Measurements from ENCODE around the gene SESTD1.
"Not testable (repeated sequence)": the region's sequence is repeated elsewhere in the genome, so short reads cannot be mapped to it uniquely, and the experiment has no call there.

Gene SESTD1

DNA sequence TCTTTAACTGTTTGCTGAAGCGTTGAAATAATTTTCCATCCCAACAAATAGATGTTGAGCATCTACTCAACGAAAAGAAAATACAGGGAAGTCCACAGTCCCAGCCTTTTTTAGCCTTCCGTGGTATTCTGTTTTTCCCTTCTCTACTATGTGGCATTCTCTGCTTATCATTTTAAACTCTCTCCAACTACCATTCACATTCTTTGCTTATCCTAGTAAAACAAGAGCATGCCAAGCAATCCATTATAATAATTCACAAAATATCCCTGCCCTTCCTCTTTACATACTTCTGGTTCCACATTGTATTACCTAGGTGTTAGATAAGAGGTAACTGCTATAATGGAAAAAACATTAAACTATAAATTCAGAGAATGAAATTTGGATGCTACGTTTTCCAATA, 1.6 kb upstream of the SESTD1 start:
- DNase-seq: no peak

GRCh38 chr2:179265082-179265510, 464 bp upstream of the SESTD1 start:
- no peak for DNase-seq

DNA sequence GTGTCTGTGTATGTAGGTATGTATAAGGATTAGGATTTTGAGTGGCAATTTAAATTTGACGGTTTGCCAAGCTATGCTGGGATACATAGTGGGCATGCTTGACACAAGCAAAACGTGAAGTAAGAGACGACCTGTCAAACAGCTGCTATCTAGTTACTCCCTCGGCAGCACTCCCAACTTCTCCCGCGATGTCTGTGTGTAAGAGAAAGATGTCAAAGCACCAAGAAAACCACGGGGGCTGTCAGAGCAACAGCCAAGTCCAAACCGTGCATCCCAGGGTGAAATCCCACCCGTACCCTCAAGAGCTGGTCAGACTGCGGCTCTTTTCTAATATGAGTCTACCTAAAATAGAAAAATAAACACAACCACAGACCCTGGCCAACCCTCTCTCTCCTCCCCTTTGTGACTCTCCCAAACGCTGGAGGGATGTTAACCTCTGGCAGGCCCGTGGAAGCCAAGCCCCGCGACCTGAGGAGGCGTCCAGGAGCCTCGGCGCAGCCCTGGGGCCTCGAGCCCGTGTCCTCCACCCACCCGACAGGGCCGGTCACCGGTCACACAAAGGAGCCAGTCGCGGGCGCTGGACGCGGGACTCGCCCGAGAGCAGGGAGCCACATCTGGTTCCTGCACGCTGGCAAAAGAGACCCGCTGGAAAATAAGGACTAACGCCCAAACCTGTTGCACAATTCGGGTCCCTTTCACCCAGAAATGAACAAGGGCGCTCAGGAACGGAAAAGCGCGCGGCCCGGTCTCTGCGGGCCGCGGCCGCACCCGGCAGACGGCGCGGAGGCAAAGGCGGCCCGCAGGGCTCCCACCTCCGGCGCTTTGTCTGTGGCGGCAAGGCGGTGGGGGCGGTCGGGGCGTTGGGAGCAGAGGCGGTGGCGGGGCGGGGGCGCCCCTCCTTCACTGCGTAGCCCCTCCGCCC, 925 bp downstream of the SESTD1 start:
- DNase-seq: peak; percentile 72

- DNase-seq: no peak
Measured at GRCh38 chr2:179263015-179263414, 1.6 kb downstream of the SESTD1 start.

DNA sequence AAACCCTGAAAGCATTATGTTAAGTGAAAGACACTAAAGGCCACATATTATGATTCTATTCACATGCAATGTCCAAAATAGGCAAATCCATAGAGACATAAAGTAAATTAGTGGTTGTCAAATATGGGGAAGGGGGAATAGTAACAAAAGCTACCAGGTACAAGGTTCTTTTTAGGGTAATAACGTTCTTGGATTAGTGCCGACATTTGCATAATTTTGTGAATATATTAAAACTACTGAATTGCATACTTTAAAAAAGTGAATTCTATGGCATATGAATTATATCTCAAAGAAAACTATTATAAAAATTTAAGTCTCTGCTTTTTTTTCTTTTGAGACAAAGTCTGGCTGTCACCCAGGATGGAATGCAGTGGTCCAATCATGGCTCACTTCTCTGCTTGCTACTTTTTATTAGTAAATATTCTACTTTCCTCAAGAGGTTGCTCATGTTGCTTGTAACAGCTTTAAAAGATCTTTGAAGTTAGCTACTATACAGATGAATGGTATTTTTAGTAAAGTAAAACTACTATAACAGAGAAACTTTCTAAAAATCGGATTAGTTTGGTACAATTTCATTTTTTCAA, 2.5 kb downstream of the SESTD1 start:
- no peak for DNase-seq

DNA sequence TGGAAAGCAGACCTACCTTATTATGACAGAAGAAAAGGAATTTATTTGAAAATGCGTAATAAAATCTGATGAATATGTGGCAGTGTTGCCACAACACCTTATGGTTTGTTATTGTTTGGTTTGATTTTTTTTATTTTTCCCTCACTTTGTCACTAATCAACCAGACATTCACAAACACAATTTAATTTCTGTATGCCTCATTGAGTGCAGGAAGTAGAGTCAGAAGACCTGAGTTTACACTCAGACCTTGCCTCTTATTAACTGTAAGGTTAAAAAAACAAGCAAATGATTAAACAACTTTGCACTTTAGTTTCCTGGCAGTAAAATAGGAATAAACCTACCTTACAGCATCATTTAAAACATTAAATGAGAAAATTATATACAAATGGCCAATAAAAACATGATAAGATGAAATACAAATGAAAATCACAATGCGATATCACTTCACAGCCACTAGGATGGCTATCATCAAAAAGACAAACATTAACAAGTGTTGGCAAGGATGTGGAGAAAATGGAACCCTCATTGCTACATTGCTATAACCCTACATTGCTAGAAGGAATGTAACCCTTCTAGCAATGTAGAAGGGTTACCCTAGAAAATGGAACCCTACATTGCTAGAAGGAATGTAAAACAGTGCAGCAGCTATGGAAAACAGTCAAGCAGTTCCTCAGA, 3.3 kb downstream of the SESTD1 start:
- no peak for DNase-seq

DNA sequence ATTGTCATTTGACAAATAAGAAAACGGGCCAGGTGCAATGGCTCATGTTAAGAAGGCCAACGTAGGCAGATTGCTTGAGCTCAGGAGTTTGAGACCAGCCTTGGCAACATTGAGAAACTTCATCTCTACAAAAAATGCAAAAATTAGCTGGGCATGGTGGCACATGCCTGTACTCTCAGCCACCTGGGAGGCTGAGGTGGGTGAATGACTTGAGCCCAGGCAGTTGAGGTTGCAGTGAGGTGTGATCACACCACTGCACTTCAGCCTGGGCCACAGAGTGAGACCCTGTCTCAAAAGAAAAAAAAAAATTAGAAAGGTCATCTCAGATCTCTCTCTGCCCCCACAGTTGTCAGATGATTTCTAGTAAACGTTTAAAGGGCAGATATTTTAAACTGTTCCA, 4.4 kb downstream of the SESTD1 start:
- DNase-seq: no peak

DNA sequence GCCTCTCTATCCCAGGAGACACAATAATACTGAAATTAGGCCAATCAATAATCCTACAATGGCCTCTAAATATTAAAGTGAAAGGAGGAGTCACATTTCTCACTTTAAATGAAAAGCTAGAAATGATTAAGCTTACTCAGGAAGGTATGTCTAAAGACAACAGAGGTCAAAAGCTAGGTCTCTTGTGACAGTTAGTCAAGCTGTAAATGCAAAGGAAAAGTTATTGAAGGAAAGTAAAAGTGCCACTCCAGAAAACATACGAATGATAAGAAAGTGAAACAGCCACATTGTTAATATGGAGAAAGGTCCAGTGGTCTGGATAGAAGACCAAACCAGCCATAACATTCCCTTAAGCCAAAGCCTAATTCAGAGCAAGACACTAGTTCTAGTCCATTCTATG, 9.5 kb downstream of the SESTD1 start:
- no peak for DNase-seq

- no peak for DNase-seq
Measured at GRCh38 chr2:179253226-179253625, 11.4 kb downstream of the SESTD1 start.

- DNase-seq: no peak
Measured at GRCh38 chr2:179252423-179252822, 12.2 kb downstream of the SESTD1 start.

GRCh38 chr2:179251870-179252269, 12.8 kb downstream of the SESTD1 start:
- no peak for DNase-seq

DNA sequence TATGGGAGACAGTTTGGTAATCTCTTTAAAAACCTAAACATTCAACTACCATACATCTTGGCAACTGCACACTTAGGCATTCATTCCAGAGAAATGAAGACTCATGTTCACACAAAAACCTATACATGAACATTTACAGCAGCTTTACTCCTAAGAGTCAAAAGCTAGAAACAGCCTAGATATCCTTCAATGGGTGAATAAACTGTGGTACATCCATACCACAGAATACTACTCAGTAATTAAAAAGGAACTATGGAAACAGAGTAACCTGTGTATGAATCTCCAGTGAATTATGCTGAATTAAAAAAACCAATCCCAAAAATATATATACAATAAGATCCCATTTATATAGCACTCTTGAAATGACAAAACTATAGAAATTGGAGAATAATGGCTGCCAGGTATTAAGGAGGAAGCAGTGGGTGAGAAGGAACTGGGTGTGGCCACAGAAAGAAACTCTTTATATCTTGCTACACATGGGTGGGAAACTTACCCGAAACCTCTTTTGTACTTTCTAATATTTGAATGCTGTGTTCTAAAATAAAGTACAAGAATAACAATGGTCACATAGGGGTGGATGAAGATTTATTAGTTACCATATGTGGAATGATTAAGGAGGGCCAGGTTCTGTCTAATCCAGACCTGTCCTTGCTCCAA, 13.7 kb downstream of the SESTD1 start:
- DNase-seq: no peak

GRCh38 chr2:179250095-179250494, 14.5 kb downstream of the SESTD1 start:
- DNase-seq: no peak

GRCh38 chr2:179248024-179248348, 16.6 kb downstream of the SESTD1 start:
- DNase-seq: no peak

- no peak for DNase-seq
Measured at GRCh38 chr2:179247318-179248023, 17.2 kb downstream of the SESTD1 start.

DNA sequence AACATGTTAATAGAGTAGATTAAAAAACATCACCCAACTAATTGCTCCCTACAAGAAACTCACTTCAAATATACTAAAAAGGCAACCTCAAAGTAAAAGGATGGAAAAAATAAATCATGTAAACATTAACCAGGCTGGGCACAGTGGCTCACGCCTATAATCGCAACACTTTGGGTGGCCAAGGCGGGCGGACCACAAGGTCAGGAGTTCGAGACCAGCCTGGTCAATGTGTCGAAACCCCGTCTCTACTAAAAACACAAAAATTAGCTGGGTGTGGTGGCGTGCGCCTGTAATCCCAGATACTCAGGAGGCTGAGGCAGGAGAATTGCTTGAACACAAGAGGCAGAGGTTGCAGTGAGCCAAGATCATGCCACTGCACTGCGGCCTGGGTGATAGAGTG, 18.8 kb downstream of the SESTD1 start:
- DNase-seq: not testable (repeated sequence)

DNA sequence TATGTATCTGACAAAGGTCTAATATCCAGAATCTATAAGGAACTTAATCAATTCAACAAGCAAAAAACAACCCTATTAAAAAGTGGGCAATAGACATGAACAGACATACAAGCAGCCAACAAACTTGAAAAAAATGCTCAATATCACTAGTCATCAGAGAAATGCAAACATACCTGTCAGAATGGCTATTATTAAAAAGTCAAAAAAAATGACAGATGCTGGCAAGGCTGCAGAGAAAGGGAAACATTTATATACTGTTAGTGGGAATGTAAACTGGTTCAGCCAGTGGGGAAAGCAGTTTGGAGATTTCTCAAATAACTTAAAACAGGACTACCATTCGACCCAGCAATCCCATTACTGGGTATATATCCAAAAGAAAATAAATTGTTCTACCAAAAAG, 21.6 kb downstream of the SESTD1 start:
- DNase-seq: no peak

DNA sequence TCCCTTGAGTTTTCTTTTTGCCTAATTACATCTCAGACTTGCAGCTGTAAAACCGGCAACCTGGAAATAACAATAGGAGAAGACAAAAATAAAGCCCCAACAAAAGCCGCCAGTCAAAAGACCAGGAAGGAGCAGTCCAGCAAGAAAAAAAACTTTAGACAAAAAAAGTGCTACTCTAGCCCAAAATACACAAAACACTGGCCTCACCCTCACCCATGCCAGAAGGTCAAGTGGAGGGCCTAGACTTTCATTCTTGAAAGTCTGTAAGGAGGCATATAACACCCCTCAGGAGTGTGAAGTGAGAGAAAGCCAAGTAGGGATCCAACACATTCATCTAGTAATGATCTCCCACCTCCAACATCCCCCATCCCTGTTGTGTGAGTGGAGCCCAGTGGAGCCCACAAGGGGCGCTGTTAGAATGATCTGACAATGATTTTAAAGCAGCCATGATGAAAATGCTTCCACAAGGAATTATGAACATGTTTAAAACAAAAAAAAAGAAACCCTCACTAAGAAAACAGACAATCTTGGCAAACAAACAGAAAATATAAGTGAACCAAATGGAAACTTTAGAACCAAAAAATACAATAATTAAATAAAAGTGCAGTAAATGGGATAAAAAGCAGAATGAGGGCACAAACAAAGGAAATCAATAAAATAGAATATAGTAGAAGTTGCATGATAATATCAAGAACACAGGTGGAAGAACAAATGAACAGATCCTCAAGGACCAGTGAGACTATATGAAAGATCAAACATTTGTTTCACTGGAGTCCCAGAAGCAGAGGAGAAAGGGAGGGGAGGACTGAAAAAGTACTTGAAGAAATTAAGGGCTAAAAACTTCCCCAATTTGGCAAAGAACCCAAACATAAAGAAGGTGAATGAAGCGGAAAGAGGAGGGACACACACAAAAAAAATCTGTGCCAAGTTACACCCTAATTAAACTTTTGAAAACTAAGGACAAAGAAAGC, 23.9 kb downstream of the SESTD1 start:
- no peak for DNase-seq

DNA sequence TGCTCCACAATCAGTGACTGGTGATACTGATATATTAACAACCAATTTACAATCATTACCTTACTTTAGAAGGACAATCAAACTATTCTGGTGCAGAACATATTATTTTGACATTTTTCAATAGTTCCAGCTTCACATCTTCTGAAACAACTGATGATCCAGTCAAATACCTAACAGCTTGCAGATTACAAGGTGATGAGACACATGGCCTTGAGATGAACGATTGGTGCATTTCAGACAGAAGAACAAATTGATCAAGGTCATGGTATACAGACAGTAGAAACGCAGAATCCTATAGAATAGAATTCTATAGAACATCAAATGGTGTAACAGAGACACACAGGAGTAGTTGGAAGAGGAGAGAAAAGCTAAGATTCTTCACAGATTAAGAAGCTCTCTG, 24.8 kb downstream of the SESTD1 start:
- DNase-seq: no peak

GRCh38 chr2:179239195-179239594, 25.4 kb downstream of the SESTD1 start:
- no peak for DNase-seq

GRCh38 chr2:179238027-179238426, 26.6 kb downstream of the SESTD1 start:
- DNase-seq: no peak

Data from activated CD8-positive, alpha-beta memory T cell treated with anti-CD3 and anti-CD28 coated beads for 24 hours (primary cell).